ENCODE results near the gene TLL2.

DNA sequence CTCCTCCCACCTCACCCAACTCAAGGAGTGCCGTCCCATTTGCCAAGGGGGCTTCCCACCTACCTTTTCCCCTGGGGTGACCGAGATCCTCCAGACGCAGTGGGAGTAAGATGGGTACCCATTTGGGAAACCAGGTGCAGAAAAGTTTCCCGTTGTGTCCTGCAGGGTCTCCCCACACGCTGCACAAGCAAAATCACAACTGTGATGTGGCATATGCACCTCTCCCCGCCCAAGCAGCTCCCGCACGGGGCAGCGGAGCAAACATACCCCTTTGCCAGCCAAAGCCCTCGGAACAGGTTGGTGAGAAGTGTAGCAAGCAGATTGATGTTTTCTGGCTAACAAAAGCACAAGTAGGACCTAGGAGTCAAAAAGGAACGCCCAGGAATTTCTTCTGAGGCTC is 103.4 kb downstream of the TLL2 start:
- TF ChIP-seq, protein P1, sequence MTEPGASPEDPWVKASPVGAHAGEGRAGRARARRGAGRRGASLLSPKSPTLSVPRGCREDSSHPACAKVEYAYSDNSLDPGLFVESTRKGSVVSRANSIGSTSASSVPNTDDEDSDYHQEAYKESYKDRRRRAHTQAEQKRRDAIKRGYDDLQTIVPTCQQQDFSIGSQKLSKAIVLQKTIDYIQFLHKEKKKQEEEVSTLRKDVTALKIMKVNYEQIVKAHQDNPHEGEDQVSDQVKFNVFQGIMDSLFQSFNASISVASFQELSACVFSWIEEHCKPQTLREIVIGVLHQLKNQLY (CRISPR knock-in tag; conservative IDR thresholded peaks at IDR 0.05) = no peak
- TF ChIP-seq NCOA6 (IDR thresholded peaks at IDR 0.05) (no peak), RAD21 (CRISPR knock-in tag; conservative IDR thresholded peaks at IDR 0.05 in 1 of 2, IDR thresholded peaks at IDR 0.05 in 1 of 2) (no peak), JUN (IDR thresholded peaks at IDR 0.05; ENCODE audit: borderline replicate concordance, low read depth, low read length) (no peak), JUN (CRISPR knock-in tag; IDR thresholded peaks at IDR 0.05; ENCODE audit: borderline replicate concordance) (no peak)

All from K562 (cell line).